HepG2 (cell line): ENCODE measurements around the gene MYO7A. TPM values are rescaled to one million over a fixed set of nuclear protein-coding genes. Genes with fewer than 3 reads are reported as not detected.

Source experiments
- AKAP8 ChIP-seq: sonication (generic); formaldehyde crosslinking; IDR thresholded peaks from 2 replicates; pipeline ENCODE4 v1.5.1; 2020; ENCODE audit warnings: mild to moderate bottlenecking, missing genetic modification reagents
- ARNTL ChIP-seq: sonication (generic); formaldehyde crosslinking; IDR thresholded peaks from 2 replicates; pipeline ENCODE4 v1.4.0; 2020; ENCODE audit warnings: mild to moderate bottlenecking, missing genetic modification reagents
- HNRNPLL ChIP-seq: fragments of 200-400 bp; formaldehyde crosslinking; IDR thresholded peaks from 2 replicates; pipeline ENCODE4 v1.6.1; 2017; ENCODE audit warnings: mild to moderate bottlenecking, low read depth, low read length; ENCODE audit not compliant: poor library complexity, severe bottlenecking
- HNRNPUL1 ChIP-seq: fragments of 200-400 bp; formaldehyde crosslinking; IDR thresholded peaks from 2 replicates; pipeline ENCODE4 v1.6.1; 2017; ENCODE audit warnings: low read depth, mild to moderate bottlenecking, low read length, moderate library complexity
- ZBTB7A ChIP-seq: sonication (generic); formaldehyde crosslinking; IDR thresholded peaks from 2 replicates; pipeline ENCODE4 v1.8.0; 2022; ENCODE audit warnings: mild to moderate bottlenecking, missing genetic modification reagents
- ZKSCAN1 ChIP-seq: fragments of 150-350 bp; IDR thresholded peaks from 2 replicates; pipeline ENCODE4 v1.6.1; 2014; ENCODE audit warnings: low read length
- ZNF20 ChIP-seq: sonication (generic); formaldehyde crosslinking; IDR thresholded peaks from 2 replicates; pipeline ENCODE4 v1.4.0; 2020; ENCODE audit warnings: mild to moderate bottlenecking, moderate library complexity, missing genetic modification reagents
- ZNF296 ChIP-seq: sonication (generic); formaldehyde crosslinking; conservative IDR thresholded peaks from 2 replicates; pipeline ENCODE4 v1.5.0; 2020; ENCODE audit warnings: mild to moderate bottlenecking, missing genetic modification reagents
- ZNF746 ChIP-seq: sonication (generic); formaldehyde crosslinking; IDR thresholded peaks from 2 replicates; pipeline ENCODE4 v1.8.0; 2022; ENCODE audit warnings: mild to moderate bottlenecking, missing genetic modification reagents
- ZNF841 ChIP-seq: sonication (generic); formaldehyde crosslinking; IDR thresholded peaks from 2 replicates; pipeline ENCODE4 v1.8.1; 2023; ENCODE audit warnings: missing genetic modification reagents, borderline replicate concordance
- ZSCAN29 ChIP-seq: sonication (generic); formaldehyde crosslinking; conservative IDR thresholded peaks from 2 replicates; pipeline ENCODE4 v1.4.0; 2020; ENCODE audit warnings: mild to moderate bottlenecking, missing genetic modification reagents
- polyA plus RNA-seq, 8 experiments: library from polyadenylated mRNA; depleted of rRNA in 3 of 8; stranded (reverse) in 7 of 8; unstranded in 1 of 8; fragments of >200 nt; fragmentation: Illumina TruSeq in 4 of 8; extraction: Trizol in 4 of 8; gene quantifications; 2 replicates each; pipeline versions ENCODE4 v1.2.1 to v1.2.3, GENCODE V29; 2011 to 2016; ENCODE audit warnings: low read depth in 4 of 8, missing spikeins in 1 of 8, mixed read lengths in 1 of 8; ENCODE audit not compliant: insufficient read depth in 1 of 8
- total RNA-seq, 5 experiments: library from RNA; depleted of rRNA; stranded (reverse); fragments of >200 nt; fragmentation: Illumina TruSeq; extraction: Trizol; gene quantifications; 2 replicates each; pipeline ENCODE4 v1.2.3, GENCODE V29; 2016; ENCODE audit warnings: low read depth in 1 of 5
- TF ChIP-seq, protein P1 (sequence below): fragments of 450-650 bp; IDR thresholded peaks from 2 replicates; pipeline ENCODE4 v1.6.1; 2017
- TF ChIP-seq, protein P2 (sequence below), 2 experiments: sonication (generic) in 1 of 2; formaldehyde crosslinking in 1 of 2; IDR thresholded peaks; 2 replicates each; pipeline versions ENCODE4 v1.4.0 to v1.6.1; 2016 to 2020; ENCODE audit warnings: borderline replicate concordance in 1 of 2, low read depth in 1 of 2, mild to moderate bottlenecking in 1 of 2, missing genetic modification reagents in 1 of 2
- TF ChIP-seq, protein P3 (sequence below): sonication (generic); formaldehyde crosslinking; IDR thresholded peaks from 2 replicates; pipeline ENCODE4 v1.4.0; 2020; ENCODE audit warnings: missing genetic modification reagents, low read depth, mild to moderate bottlenecking, borderline replicate concordance
- TF ChIP-seq, protein P4 (sequence below): sonication (generic); formaldehyde crosslinking; IDR thresholded peaks from 2 replicates; pipeline ENCODE4 v1.8.0; 2023; ENCODE audit warnings: mild to moderate bottlenecking, missing genetic modification reagents

MYO7A gene
- total and polyA plus RNA-seq, 2 of the 13 experiments (the other 11 are each of a cell fraction or from before 2014, with no cell fraction given): 7.5 to 10.0 TPM

DNA sequence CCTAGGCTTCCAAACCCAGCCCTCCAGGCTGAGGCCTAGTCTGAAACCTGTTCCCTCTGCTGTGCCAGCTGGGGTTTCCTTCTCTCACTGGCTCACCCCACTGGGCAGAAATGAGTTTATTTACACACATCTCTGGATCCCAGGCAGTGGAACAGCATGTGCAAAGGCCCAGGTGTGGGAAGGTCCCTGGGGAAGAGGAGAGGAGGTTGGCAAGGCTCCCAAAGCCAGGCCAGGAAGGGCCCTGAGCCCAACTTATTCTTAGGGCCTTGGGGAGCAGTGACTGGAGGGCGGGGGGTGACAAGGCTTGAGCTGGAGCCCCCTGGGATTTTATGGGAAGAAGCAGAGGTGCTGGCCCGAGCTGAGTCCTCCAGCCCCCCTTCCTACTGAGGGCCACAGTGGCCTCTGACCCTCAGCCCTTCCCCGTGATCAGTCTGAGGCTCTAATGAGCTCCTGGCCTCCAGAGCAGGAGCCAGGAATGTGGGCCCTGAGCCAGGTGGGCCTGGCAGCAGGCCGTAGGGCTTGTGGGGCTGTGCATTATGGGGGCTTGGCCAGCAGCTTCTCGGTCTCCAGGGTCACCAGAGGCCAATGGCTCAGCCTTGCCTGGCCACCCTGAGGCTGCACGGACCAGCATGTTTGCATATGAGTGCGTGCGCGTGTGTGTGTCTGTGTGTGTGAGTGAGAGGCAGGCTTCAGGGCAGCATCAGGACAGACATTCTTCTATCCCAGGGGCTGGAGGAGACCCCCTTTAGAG is 2.9 kb downstream of the MYO7A start (continued):
- 0 out of 2 replicates have a peak, but pooled peaks have one; percentile 38 for TF ChIP-seq ARNTL (CRISPR knock-in tag)
- no peak for TF ChIP-seq HNRNPLL
- 0 out of 2 replicates have a peak, but pooled peaks have one; percentile 7 for TF ChIP-seq ZNF746 (CRISPR knock-in tag)
- no peak for TF ChIP-seq HNRNPUL1
- TF ChIP-seq ZNF841: no peak
- TF ChIP-seq, protein P1, sequence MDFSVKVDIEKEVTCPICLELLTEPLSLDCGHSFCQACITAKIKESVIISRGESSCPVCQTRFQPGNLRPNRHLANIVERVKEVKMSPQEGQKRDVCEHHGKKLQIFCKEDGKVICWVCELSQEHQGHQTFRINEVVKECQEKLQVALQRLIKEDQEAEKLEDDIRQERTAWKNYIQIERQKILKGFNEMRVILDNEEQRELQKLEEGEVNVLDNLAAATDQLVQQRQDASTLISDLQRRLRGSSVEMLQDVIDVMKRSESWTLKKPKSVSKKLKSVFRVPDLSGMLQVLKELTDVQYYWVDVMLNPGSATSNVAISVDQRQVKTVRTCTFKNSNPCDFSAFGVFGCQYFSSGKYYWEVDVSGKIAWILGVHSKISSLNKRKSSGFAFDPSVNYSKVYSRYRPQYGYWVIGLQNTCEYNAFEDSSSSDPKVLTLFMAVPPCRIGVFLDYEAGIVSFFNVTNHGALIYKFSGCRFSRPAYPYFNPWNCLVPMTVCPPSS: no peak
- TF ChIP-seq, protein P2, sequence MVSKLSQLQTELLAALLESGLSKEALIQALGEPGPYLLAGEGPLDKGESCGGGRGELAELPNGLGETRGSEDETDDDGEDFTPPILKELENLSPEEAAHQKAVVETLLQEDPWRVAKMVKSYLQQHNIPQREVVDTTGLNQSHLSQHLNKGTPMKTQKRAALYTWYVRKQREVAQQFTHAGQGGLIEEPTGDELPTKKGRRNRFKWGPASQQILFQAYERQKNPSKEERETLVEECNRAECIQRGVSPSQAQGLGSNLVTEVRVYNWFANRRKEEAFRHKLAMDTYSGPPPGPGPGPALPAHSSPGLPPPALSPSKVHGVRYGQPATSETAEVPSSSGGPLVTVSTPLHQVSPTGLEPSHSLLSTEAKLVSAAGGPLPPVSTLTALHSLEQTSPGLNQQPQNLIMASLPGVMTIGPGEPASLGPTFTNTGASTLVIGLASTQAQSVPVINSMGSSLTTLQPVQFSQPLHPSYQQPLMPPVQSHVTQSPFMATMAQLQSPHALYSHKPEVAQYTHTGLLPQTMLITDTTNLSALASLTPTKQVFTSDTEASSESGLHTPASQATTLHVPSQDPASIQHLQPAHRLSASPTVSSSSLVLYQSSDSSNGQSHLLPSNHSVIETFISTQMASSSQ (IDR thresholded peaks at IDR 0.05; ENCODE audit: low read depth): no peak
- TF ChIP-seq, protein P2 (CRISPR knock-in tag; IDR thresholded peaks at IDR 0.05; ENCODE audit: borderline replicate concordance): no peak; the same call in 1 of the 2 replicates
- TF ChIP-seq ZNF296 (CRISPR knock-in tag): no peak
- peak; percentile 67; the same call in 1 of the 2 replicates for TF ChIP-seq ZBTB7A (CRISPR knock-in tag)
- no peak for TF ChIP-seq ZSCAN29
- TF ChIP-seq ZKSCAN1: no peak
- TF ChIP-seq, protein P3, sequence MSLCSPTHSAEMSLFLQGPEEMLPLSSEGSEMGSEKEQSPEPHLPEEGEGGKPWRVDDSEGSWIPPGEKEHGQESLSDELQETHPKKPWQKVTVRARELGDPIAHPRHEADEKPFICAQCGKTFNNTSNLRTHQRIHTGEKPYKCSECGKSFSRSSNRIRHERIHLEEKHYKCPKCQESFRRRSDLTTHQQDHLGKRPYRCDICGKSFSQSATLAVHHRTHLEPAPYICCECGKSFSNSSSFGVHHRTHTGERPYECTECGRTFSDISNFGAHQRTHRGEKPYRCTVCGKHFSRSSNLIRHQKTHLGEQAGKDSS (CRISPR knock-in tag): peak; percentile 40; the same call in 1 of the 2 replicates
- no peak for TF ChIP-seq ZNF20 (CRISPR knock-in tag)
- TF ChIP-seq AKAP8 (CRISPR knock-in tag): peak; percentile 83; the same call in 1 of the 2 replicates
- TF ChIP-seq, protein P4, sequence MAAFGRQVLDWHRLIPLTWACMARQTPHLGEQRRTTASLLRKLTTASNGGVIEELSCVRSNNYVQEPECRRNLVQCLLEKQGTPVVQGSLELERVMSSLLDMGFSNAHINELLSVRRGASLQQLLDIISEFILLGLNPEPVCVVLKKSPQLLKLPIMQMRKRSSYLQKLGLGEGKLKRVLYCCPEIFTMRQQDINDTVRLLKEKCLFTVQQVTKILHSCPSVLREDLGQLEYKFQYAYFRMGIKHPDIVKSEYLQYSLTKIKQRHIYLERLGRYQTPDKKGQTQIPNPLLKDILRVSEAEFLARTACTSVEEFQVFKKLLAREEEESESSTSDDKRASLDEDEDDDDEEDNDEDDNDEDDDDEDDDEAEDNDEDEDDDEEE (CRISPR knock-in tag): no peak
